ENCODE results near the gene SFMBT2.
"Not testable (repeated sequence)": the region's sequence is repeated elsewhere in the genome, so short reads cannot be mapped to it uniquely, and the experiment has no call there.

The SFMBT2 gene

GRCh38 chr10:7317786-7318446 is 92.9 kb downstream of the SFMBT2 start:
- TF ChIP-seq CTCF (conservative IDR thresholded peaks at IDR 0.05): no peak
- H3K27ac ChIP-seq: no peak overlapping the region

GRCh38 chr10:7316839-7317238 is 94.0 kb downstream of the SFMBT2 start:
- no peak for TF ChIP-seq CTCF (conservative IDR thresholded peaks at IDR 0.05)
- no peak overlapping the region for H3K27ac ChIP-seq

GRCh38 chr10:7315906-7316305 is 94.9 kb downstream of the SFMBT2 start:
- H3K27ac ChIP-seq: no peak overlapping the region
- no peak for TF ChIP-seq CTCF (conservative IDR thresholded peaks at IDR 0.05)

- no peak for TF ChIP-seq CTCF (conservative IDR thresholded peaks at IDR 0.05)
- no peak overlapping the region for H3K27ac ChIP-seq
These were observed 96.7 kb downstream of the SFMBT2 start for GRCh38 chr10:7314170-7314569.

- no peak overlapping the region for H3K27ac ChIP-seq
- no peak for TF ChIP-seq CTCF (conservative IDR thresholded peaks at IDR 0.05)
These were observed 98.4 kb downstream of the SFMBT2 start for GRCh38 chr10:7312488-7312857.

- H3K27ac ChIP-seq: not testable (repeated sequence)
These were observed 98.9 kb downstream of the SFMBT2 start for GRCh38 chr10:7311850-7312487.

GRCh38 chr10:7311218-7311849 is 99.5 kb downstream of the SFMBT2 start:
- no peak for TF ChIP-seq CTCF (conservative IDR thresholded peaks at IDR 0.05)
- no peak overlapping the region for H3K27ac ChIP-seq

GRCh38 chr10:7310076-7310475 is 100.8 kb downstream of the SFMBT2 start:
- H3K27ac ChIP-seq: no peak overlapping the region
- TF ChIP-seq CTCF (conservative IDR thresholded peaks at IDR 0.05): no peak
